ENCODE results near the gene MACF1. TPM values are rescaled to one million over a fixed set of nuclear protein-coding genes. Genes with fewer than 3 reads are reported as not detected.
"Not testable (repeated sequence)": the region's sequence is repeated elsewhere in the genome, so short reads cannot be mapped to it uniquely, and the experiment has no call there.

MACF1 gene
- polyA plus RNA-seq, 1 of the 3 experiments (the other 2 are of a cell fraction) = 37.6 TPM

- H3K4me1 ChIP-seq (ENCODE audit: control insufficient read depth in 1 of 2, insufficient read depth in 2 of 2, low read depth in 1 of 2, low read length in 1 of 2); POLR2A ChIA-PET; H3K79me2 ChIP-seq (ENCODE audit: insufficient read depth); H3K27ac ChIP-seq (ENCODE audit: low read depth in 2 of 2, low read length in 1 of 2); H3K9me2 ChIP-seq; H3K4me2 ChIP-seq; H3K36me3 ChIP-seq (replicated peaks in 1 of 2; ENCODE audit: control insufficient read depth in 1 of 2, insufficient read depth in 2 of 2, low read length in 1 of 2); H3K27me3 ChIP-seq (ENCODE audit: insufficient read depth); H3K9ac ChIP-seq; H3K9me3 ChIP-seq; H2AFZ ChIP-seq (ENCODE audit: low read depth); DNase-seq; H3K4me3 ChIP-seq (ENCODE audit: low read depth in 2 of 2, low read length in 1 of 2); H4K20me1 ChIP-seq (ENCODE audit: insufficient read depth): not testable (repeated sequence)
- CTCF ChIA-PET = interaction anchor here (0.9 kb wide), 1 partner anchor 301 kb away, joined by 3 read pairs; no protein-coding TSS in a partner anchor
- H3F3A ChIP-seq (replicated peaks; ENCODE audit: insufficient read depth) = peaks cover 15% of the 10 kb centered on the region
- 92% methylated on average over 7 of the region's 13 CpGs for WGBS (ENCODE audit: low lambda C conversion rate)
Observed at GRCh38 chr1:39493043-39493810, 288.7 kb downstream of the MACF1 start.

GRCh38 chr1:39494671-39495410, 290.3 kb downstream of the MACF1 start:
- H3K79me2 ChIP-seq (ENCODE audit: insufficient read depth) = no peaks in the 10 kb centered on the region
- H3K9ac ChIP-seq = no peak overlapping the region
- H3K4me2 ChIP-seq = no peak overlapping the region
- TF ChIP-seq MXI1 (IDR thresholded peaks at IDR 0.05; ENCODE audit: low read depth, low read length) (no peak), ZBTB33 (IDR thresholded peaks at IDR 0.05; ENCODE audit: borderline replicate concordance, low read depth) (no peak), MAX (IDR thresholded peaks at IDR 0.05; ENCODE audit: low read depth) (no peak), ELF1 (IDR thresholded peaks at IDR 0.05) (no peak), POLR2AphosphoS5 (IDR thresholded peaks at IDR 0.05; ENCODE audit: low read depth, low read length) (no peak), EZH2phosphoT487 (IDR thresholded peaks at IDR 0.05; ENCODE audit: borderline replicate concordance, low read depth) (no peak), GABPA (IDR thresholded peaks at IDR 0.05; ENCODE audit: low read depth) (no peak), YY1 (IDR thresholded peaks at IDR 0.05; ENCODE audit: low read depth) (no peak), PBX3 (IDR thresholded peaks at IDR 0.05) (no peak), TCF12 (IDR thresholded peaks at IDR 0.05) (no peak), FOSL2 (IDR thresholded peaks at IDR 0.05; ENCODE audit: borderline replicate concordance, low read depth) (no peak), USF2 (IDR thresholded peaks at IDR 0.05; ENCODE audit: borderline replicate concordance, low read depth, low read length) (no peak), TAF1 (IDR thresholded peaks at IDR 0.05; ENCODE audit: borderline replicate concordance, low read depth, low read length) (no peak)
- H3K36me3 ChIP-seq (replicated peaks in 1 of 2; ENCODE audit: control insufficient read depth in 1 of 2, insufficient read depth in 2 of 2, low read length in 1 of 2) = no peaks in the 10 kb centered on the region
- ChIA-PET POLR2A (no interaction called here), CTCF (interaction anchor here (0.6 to 1.1 kb wide), 2 partner anchors 17 to 44 kb away, joined by 3 to 4 read pairs; no protein-coding TSS in a partner anchor)
- no peak overlapping the region for H3K4me3 ChIP-seq (ENCODE audit: low read depth in 2 of 2, low read length in 1 of 2)
- H3K4me1 ChIP-seq (ENCODE audit: control insufficient read depth in 1 of 2, insufficient read depth in 2 of 2, low read depth in 1 of 2, low read length in 1 of 2) = no peaks in the 10 kb centered on the region; a peak in 1 of 4 replicates
- H3K27me3 ChIP-seq (ENCODE audit: insufficient read depth) = no peaks in the 10 kb centered on the region; the same call in 1 of the 2 replicates
- DNase-seq = no peak
- no peak overlapping the region for H2AFZ ChIP-seq (ENCODE audit: low read depth)
- no peaks in the 10 kb centered on the region for H4K20me1 ChIP-seq (ENCODE audit: insufficient read depth)
- no peak overlapping the region for H3K27ac ChIP-seq (ENCODE audit: low read depth in 2 of 2, low read length in 1 of 2)
- H3F3A ChIP-seq (replicated peaks; ENCODE audit: insufficient read depth) = peaks cover 3% of the 10 kb centered on the region
- H3K9me3 ChIP-seq = no peaks in the 10 kb centered on the region
- WGBS (ENCODE audit: low lambda C conversion rate) = 94% methylated on average over 6 of the region's 14 CpGs
- no peaks in the 10 kb centered on the region for H3K9me2 ChIP-seq

GRCh38 chr1:39496520-39496919, 292.0 kb downstream of the MACF1 start:
- H3K4me2 ChIP-seq; H3K36me3 ChIP-seq (replicated peaks in 1 of 2; ENCODE audit: control insufficient read depth in 1 of 2, insufficient read depth in 2 of 2, low read length in 1 of 2); H2AFZ ChIP-seq (ENCODE audit: low read depth); H3K27me3 ChIP-seq (ENCODE audit: insufficient read depth); H3K9me3 ChIP-seq; POLR2A ChIA-PET; H3K79me2 ChIP-seq (ENCODE audit: insufficient read depth); H3K4me3 ChIP-seq (ENCODE audit: low read depth in 2 of 2, low read length in 1 of 2); H3K9ac ChIP-seq; H4K20me1 ChIP-seq (ENCODE audit: insufficient read depth); H3K9me2 ChIP-seq; H3K27ac ChIP-seq (ENCODE audit: low read depth in 2 of 2, low read length in 1 of 2); DNase-seq; H3K4me1 ChIP-seq (ENCODE audit: control insufficient read depth in 1 of 2, insufficient read depth in 2 of 2, low read depth in 1 of 2, low read length in 1 of 2); H3F3A ChIP-seq (replicated peaks; ENCODE audit: insufficient read depth); CTCF ChIA-PET: not testable (repeated sequence)
- WGBS (ENCODE audit: low lambda C conversion rate) = 88% methylated on average over 5 of the region's 5 CpGs

Measured in SK-N-SH (cell line).